Right lobe of liver (tissue), 6 donors: ENCODE measurements around the gene EVI5. TPM values are rescaled to one million over a fixed set of nuclear protein-coding genes. Genes with fewer than 3 reads are reported as not detected.
"Not testable (repeated sequence)": the region's sequence is repeated elsewhere in the genome, so short reads cannot be mapped to it uniquely, and the experiment has no call there.

Experiments used
- ATAC-seq, 4 donors: fragments of 200-7000 bp; cut with Tn5 transposase; one replicate each; pipeline ENCODE4 v1.9.1; 2020; ENCODE audit warnings: mild to moderate bottlenecking in 4 of 4, moderate library complexity in 4 of 4
- DNase-seq, 3 donors: peaks; one replicate each; pipeline ENCODE4 v3.0.0-alpha.2; 2020
- H3K27ac ChIP-seq, 3 donors: fragments of 200-600 bp; one replicate each; pipeline ENCODE4 v1.8.0; 2022
- H3K27me3 ChIP-seq, 2 donors: fragments of 200-600 bp; one replicate each; pipeline ENCODE4 v1.8.0; 2022
- H3K36me3 ChIP-seq, 4 donors: fragments of 200-600 bp; sonication (generic) in 1 of 4; one replicate each; pipeline versions ENCODE4 v1.5.1 to v1.8.0; 2017 to 2022; ENCODE audit warnings: control low read depth in 1 of 4
- H3K4me1 ChIP-seq, 4 donors: fragments of 200-600 bp; sonication (generic) in 1 of 4; one replicate each; pipeline versions ENCODE4 v1.5.1 to v1.8.0; 2017 to 2022; ENCODE audit warnings: control low read depth in 1 of 4
- H3K4me3 ChIP-seq, 3 donors: fragments of 200-600 bp; one replicate each; pipeline ENCODE4 v1.8.0; 2022
- H3K9me3 ChIP-seq, 4 donors: fragments of 200-600 bp; sonication (generic) in 1 of 4; one replicate each; pipeline versions ENCODE4 v1.5.1 to v1.8.0; 2017 to 2022; ENCODE audit warnings: control low read depth in 1 of 4
- POLR2A ChIP-seq: fragments of 450-650 bp; IDR thresholded peaks from one replicate; pipeline ENCODE4 v1.6.1; 2017; ENCODE audit warnings: antibody characterized with exemption, mild to moderate bottlenecking
- WGBS: methylation state at CpG from one replicate; pipeline ENCODE4 v1.1.6; 2018; ENCODE audit warnings: low coverage, low lambda C conversion rate; ENCODE audit not compliant: insufficient coverage; ENCODE audit errors: missing lambda C conversion rate; 5-methylcytosine and 5-hydroxymethylcytosine counted together
- intact Hi-C, 2 donors: fragments of 100-400 bp; cut with DNase I; formaldehyde crosslinking; loops; one replicate each; pipeline versions ENCODE4 v1.11.2 to v1.14.1; 2022
- total RNA-seq, 6 experiments: library from RNA; depleted of rRNA in 2 of 6; stranded (reverse); fragments of >200 nt in 2 of 6; fragmentation: NEBNext Ultra II Directional in 3 of 6; extraction: Animal tissue kit (Norgen Biotek cat#: 25700) in 3 of 6; gene quantifications; one replicate each; pipeline versions ENCODE4 v1.1.0 to v1.2.4, GENCODE V29; 2016 to 2023
- TF ChIP-seq, protein P1 (sequence below), 4 donors: fragments of 200-600 bp in 3 of 4; fragments of 450-650 bp in 1 of 4; IDR thresholded peaks; one replicate each; pipeline versions ENCODE4 v1.5.1 to v1.8.0; 2016 to 2022; ENCODE audit warnings: antibody characterized with exemption in 4 of 4, mild to moderate bottlenecking in 2 of 4
- donor health status: DM: no; HTN: yes; CAD: no.
- donor health status: DM: no; HTN: no; CAD: no.
- donor health status: DM: no; HTN: no; CAD: no.
- donor health status: DM: no; HTN: yes; CAD: no.
- donor health status: DM: no; HTN: yes; CAD: no.

EVI5 gene
- total RNA-seq, 6 experiments from 2014 or later, result 12.8 to 27.7 (median 19.0) TPM

DNA sequence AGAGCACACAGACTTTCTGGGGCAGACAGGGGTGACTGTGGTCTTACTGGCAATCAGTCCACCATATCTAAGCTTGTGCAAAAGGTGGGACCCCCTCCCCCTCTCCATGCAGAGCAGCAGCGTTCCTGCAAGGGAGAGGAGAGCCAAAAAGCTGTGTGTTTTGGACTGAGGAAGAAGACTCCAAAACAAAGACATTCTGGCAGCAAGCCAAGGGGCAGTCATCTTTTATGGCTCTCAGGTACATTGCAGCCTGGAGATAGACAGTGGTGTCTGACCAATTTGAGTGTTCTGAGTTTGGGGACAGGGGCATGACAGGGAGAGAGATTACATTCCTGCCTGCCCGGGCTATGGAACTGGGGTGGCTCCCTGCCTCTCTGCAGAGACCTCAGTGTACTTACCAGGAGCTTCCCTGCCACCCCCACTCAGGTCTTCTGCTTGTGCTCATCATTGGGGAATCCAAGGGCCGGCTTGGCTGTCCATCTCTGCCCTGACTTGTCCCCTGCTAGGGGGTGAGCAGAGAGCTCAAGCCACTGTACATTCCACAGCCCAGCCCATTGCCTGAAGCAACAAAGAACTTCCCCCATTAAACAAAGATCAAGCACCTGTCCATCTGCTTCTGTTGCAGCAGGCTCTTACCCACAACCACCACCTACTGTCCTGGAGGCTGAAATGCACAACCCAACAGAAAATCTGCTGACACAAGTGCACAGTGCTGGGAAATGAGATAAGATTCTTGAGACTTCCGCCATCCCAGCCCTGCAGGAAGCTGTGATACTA, 131.1 kb downstream of the EVI5 start:
- intact Hi-C loops, result no loop called here
- TF ChIP-seq, protein P1, sequence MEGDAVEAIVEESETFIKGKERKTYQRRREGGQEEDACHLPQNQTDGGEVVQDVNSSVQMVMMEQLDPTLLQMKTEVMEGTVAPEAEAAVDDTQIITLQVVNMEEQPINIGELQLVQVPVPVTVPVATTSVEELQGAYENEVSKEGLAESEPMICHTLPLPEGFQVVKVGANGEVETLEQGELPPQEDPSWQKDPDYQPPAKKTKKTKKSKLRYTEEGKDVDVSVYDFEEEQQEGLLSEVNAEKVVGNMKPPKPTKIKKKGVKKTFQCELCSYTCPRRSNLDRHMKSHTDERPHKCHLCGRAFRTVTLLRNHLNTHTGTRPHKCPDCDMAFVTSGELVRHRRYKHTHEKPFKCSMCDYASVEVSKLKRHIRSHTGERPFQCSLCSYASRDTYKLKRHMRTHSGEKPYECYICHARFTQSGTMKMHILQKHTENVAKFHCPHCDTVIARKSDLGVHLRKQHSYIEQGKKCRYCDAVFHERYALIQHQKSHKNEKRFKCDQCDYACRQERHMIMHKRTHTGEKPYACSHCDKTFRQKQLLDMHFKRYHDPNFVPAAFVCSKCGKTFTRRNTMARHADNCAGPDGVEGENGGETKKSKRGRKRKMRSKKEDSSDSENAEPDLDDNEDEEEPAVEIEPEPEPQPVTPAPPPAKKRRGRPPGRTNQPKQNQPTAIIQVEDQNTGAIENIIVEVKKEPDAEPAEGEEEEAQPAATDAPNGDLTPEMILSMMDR (IDR thresholded peaks at IDR 0.05), result no peak
- TF ChIP-seq POLR2A, result no peak

DNA sequence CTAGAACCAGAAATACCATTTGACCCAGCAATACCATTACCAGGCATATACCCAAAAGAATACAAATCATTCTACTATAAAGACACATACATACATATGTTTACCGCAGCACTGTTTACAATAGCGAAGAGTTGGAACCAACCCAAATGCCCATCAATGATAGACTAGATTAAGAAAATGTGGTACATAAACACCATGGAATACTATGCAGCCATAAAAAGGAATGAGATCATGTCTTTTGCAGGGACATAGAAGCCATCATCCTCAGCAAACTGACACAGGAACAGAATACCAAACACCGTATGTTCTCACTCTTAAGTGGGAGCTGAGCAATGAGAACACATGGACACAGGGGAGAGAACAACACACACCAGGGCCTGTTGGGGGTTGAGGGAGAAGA, 144.2 kb downstream of the EVI5 start:
- whole genome bisulfite sequencing, result 97% methylated on average over 3 of the region's 3 CpGs
- ATAC-seq, result not testable (repeated sequence)

More for the DNA sequence above, 131.1 kb downstream of the EVI5 start:
- DNase-seq (no peak), ATAC-seq (peak in 1 of 4 donors; percentile 13)
- no peak overlapping the region for H3K27ac ChIP-seq
- H3K36me3 ChIP-seq, result peaks cover 0 to 10% (median 1%) of the 10 kb centered on the region in 4 donors
- H3K9me3 ChIP-seq, result peaks cover 0 to 12% (median 0%) of the 10 kb centered on the region in 4 donors
- H3K27me3 ChIP-seq, result no peaks in the 10 kb centered on the region
- no peak overlapping the region for H3K4me3 ChIP-seq
- WGBS, result 92% methylated on average over 2 of the region's 4 CpGs
- no peaks in the 10 kb centered on the region for H3K4me1 ChIP-seq

DNA sequence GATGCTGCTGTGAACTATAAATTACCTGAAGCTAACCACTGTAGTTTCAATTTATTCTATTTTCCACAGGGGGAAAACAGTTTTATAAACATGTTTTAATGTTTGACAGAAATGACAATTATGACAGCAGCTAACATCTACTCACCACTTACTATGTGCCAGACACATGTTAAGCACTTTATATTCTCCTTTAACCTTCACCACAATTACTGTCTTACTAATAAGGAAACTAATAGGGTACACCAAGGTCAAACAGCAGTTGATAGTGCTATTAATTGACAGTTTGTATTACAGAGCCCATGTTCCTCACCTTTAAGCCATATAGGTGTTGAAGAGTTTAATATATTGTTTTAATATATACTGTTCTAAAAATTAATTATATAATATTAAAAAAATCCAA, 146.4 kb downstream of the EVI5 start:
- TF ChIP-seq, protein P1 (IDR thresholded peaks at IDR 0.05), result no peak
- TF ChIP-seq POLR2A, result no peak
- intact Hi-C loops, result no loop called here

More for the DNA sequence above, 144.2 kb downstream of the EVI5 start:
- intact Hi-C loops, H3K36me3 ChIP-seq, H3K27ac ChIP-seq, H3K9me3 ChIP-seq, DNase-seq, H3K4me3 ChIP-seq, H3K4me1 ChIP-seq, H3K27me3 ChIP-seq: not testable (repeated sequence)

DNA sequence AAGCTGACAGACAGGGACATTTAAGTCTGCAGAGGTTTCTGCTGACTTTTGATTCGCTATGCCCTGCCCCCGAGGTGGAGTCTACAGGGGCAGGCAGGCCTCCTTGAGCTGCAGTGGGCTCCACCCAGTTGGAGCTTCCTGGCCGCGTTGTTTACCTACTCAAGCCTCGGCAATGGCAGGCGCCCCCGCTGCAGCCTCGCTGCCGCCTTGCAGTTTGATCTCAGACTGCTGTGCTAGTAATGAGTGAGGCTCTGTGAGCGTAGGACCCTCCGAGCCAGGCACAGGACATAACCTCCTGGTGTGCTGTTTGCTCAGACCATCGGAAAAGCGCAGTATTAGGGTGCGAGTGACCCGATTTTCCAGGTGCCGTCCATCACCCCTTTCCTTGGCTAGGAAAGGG, 149.7 kb downstream of the EVI5 start:
- DNase-seq, H3K4me1 ChIP-seq, H3K27ac ChIP-seq, H3K9me3 ChIP-seq, ATAC-seq, intact Hi-C loops, H3K4me3 ChIP-seq, H3K27me3 ChIP-seq: not testable (repeated sequence)
- H3K36me3 ChIP-seq, result peaks cover 0 to 18% (median 0%) of the 10 kb centered on the region in 4 donors
- no CpG with 5 or more reads among the region's 16 CpGs for WGBS

More for the DNA sequence above, 146.4 kb downstream of the EVI5 start:
- DNase-seq, result no peak
- H3K4me3 ChIP-seq, result no peak overlapping the region
- H3K27me3 ChIP-seq, result no peaks in the 10 kb centered on the region
- ATAC-seq, result no peak
- H3K4me1 ChIP-seq, result no peaks in the 10 kb centered on the region
- no peaks in the 10 kb centered on the region for H3K9me3 ChIP-seq
- H3K27ac ChIP-seq, result no peak overlapping the region
- H3K36me3 ChIP-seq, result peaks cover 0 to 18% (median 0%) of the 10 kb centered on the region in 4 donors

DNA sequence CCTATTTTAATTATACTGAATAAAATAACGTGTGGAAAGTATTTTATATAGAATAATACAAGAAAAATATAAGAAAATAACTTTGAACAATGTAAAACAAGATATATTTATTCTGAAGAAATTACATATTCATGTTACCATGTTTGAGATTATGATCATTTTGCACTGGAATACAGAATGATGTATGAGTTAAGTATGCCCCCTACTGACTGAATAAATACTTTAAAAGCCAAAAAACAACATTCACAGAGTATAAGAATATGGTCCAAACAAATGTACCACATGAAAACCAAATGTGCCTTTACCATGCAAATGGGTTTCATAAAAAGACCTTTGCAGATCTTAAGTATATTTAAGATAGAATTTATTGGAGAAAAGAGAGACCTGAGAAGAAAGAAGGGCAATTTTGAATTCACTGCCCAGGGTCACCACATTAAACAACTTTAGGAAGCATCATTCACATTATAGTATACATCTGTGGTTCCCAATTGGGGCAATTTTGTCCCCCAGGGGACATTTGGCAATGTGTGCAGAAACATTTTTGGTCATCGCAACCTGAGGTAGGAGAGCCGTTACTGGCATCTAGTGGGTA, 161.6 kb downstream of the EVI5 start:
- H3K27me3 ChIP-seq, result no peaks in the 10 kb centered on the region
- peak in 3 of 4 donors; percentile 39 to 49 (median 45) for ATAC-seq
- H3K27ac ChIP-seq, result no peak overlapping the region
- no peaks in the 10 kb centered on the region for H3K9me3 ChIP-seq
- H3K36me3 ChIP-seq, result peaks cover 0 to 18% (median 0%) of the 10 kb centered on the region in 4 donors
- H3K4me1 ChIP-seq, result no peaks in the 10 kb centered on the region
- intact Hi-C loops, result no loop called here
- TF ChIP-seq POLR2A, result no peak
- TF ChIP-seq, protein P1 (IDR thresholded peaks at IDR 0.05), result peak; percentile 33 to 45 (median 38)
- H3K4me3 ChIP-seq, result no peak overlapping the region
- no peak for DNase-seq
- 33% methylated on average over 1 of the region's 3 CpGs for WGBS
